Neural cell (in vitro differentiated cells): Measurements from ENCODE around the gene AHSG. TPM values are rescaled to one million over a fixed set of nuclear protein-coding genes. Genes with fewer than 3 reads are reported as not detected.

Experiments
- H2AFZ ChIP-seq: fragments of 200-600, 300-800 bp; sonication (generic), shearing (Covaris generic); 2 replicates; pipeline ENCODE4 v1.6.0; 2014; ENCODE audit warnings: low read depth, mild to moderate bottlenecking, antibody characterized with exemption, low read length, moderate library complexity
- H3F3A ChIP-seq: fragments of 200-600 bp; shearing (Covaris generic); 2 replicates; pipeline ENCODE4 v1.6.1; 2016; ENCODE audit warnings: mild to moderate bottlenecking, moderate library complexity, mixed read lengths, antibody characterized with exemption, low read length; ENCODE audit not compliant: insufficient read depth, poor library complexity, severe bottlenecking
- H3K27ac ChIP-seq: fragments of 200-600, 300-800 bp; sonication (generic), shearing (Covaris generic); 2 replicates; pipeline ENCODE4 v1.5.1; 2014; ENCODE audit warnings: mild to moderate bottlenecking, low read length, moderate library complexity
- H3K27me3 ChIP-seq: fragments of 300-800, 200-600 bp; sonication (generic), shearing (Covaris generic); 2 replicates; pipeline ENCODE4 v1.6.0; 2014; ENCODE audit warnings: mild to moderate bottlenecking, low read depth, low read length, moderate library complexity; ENCODE audit not compliant: insufficient read depth
- H3K36me3 ChIP-seq: fragments of 300-800, 200-600 bp; sonication (generic), shearing (Covaris generic); 2 replicates; pipeline ENCODE4 v1.5.1; 2014; ENCODE audit warnings: mild to moderate bottlenecking, antibody characterized with exemption, low read length, moderate library complexity; ENCODE audit not compliant: insufficient read depth
- H3K4me2 ChIP-seq: fragments of 300-800, 200-600 bp; sonication (generic), shearing (Covaris generic); 2 replicates; pipeline ENCODE4 v1.6.0; 2014; ENCODE audit warnings: mild to moderate bottlenecking, low read length
- H3K4me3 ChIP-seq: fragments of 300-800, 200-600 bp; sonication (generic), shearing (Covaris generic); 2 replicates; pipeline ENCODE4 v1.5.1; 2014; ENCODE audit warnings: mild to moderate bottlenecking, low read length, moderate library complexity
- H3K79me2 ChIP-seq: fragments of 200-600 bp; shearing (Covaris generic); replicated peaks from 2 replicates; pipeline ENCODE4 v1.6.0; 2014; ENCODE audit warnings: mild to moderate bottlenecking, low read length, moderate library complexity; ENCODE audit not compliant: insufficient read depth
- H3K9ac ChIP-seq: fragments of 300-800, 200-600 bp; sonication (generic), shearing (Covaris generic); 2 replicates; pipeline ENCODE4 v1.6.1; 2016; ENCODE audit warnings: mild to moderate bottlenecking, low read length, mixed read lengths
- H3K9me2 ChIP-seq: fragments of 200-600 bp; shearing (Covaris generic); 2 replicates; pipeline ENCODE4 v1.6.1; 2016; ENCODE audit warnings: mild to moderate bottlenecking, low read length, mixed read lengths; ENCODE audit not compliant: insufficient read depth
- H3K9me3 ChIP-seq: fragments of 200-600, 300-800 bp; sonication (generic), shearing (Covaris generic); 2 replicates; pipeline ENCODE4 v1.6.1; 2016; ENCODE audit warnings: mild to moderate bottlenecking, mixed run types, low read length, moderate library complexity, mixed read lengths
- H4K20me1 ChIP-seq: fragments of 200-600 bp; shearing (Covaris generic); 2 replicates; pipeline ENCODE4 v1.6.1; 2016; ENCODE audit warnings: mild to moderate bottlenecking, mixed run types; ENCODE audit not compliant: insufficient read depth
- EP300 ChIP-seq: fragments of 450-650 bp; conservative IDR thresholded peaks from 2 replicates; pipeline ENCODE4 v1.6.1; 2014; ENCODE audit warnings: antibody characterized with exemption, mild to moderate bottlenecking, moderate library complexity; ENCODE audit not compliant: poor library complexity, severe bottlenecking
- EZH2 ChIP-seq: fragments of 200-600, 300-800 bp; shearing (Covaris generic), sonication (generic); IDR thresholded peaks from 2 replicates; pipeline ENCODE4 v1.6.1; 2014; ENCODE audit warnings: antibody characterized with exemption, low read length, borderline replicate concordance, mild to moderate bottlenecking; ENCODE audit not compliant: insufficient read depth, poor library complexity, severe bottlenecking
- MXI1 ChIP-seq: fragments of 450-650 bp; conservative IDR thresholded peaks from 2 replicates; pipeline ENCODE4 v1.6.1; 2014; ENCODE audit warnings: antibody characterized with exemption, mild to moderate bottlenecking; ENCODE audit not compliant: poor library complexity, severe bottlenecking
- POLR2AphosphoS5 ChIP-seq: IDR thresholded peaks from 2 replicates; pipeline ENCODE4 v1.6.1; 2012
- RAD21 ChIP-seq: fragments of 450-650 bp; conservative IDR thresholded peaks from 2 replicates; pipeline ENCODE4 v1.6.1; 2014; ENCODE audit warnings: antibody characterized with exemption, mild to moderate bottlenecking, moderate library complexity
- REST ChIP-seq: IDR thresholded peaks from 2 replicates; pipeline ENCODE4 v1.6.1; 2012; ENCODE audit warnings: borderline replicate concordance
- SMC3 ChIP-seq: fragments of 450-650 bp; conservative IDR thresholded peaks from 2 replicates; pipeline ENCODE4 v1.6.1; 2014; ENCODE audit warnings: antibody characterized with exemption, mild to moderate bottlenecking, moderate library complexity; ENCODE audit not compliant: poor library complexity
- TAF1 ChIP-seq: IDR thresholded peaks from 2 replicates; pipeline ENCODE4 v1.6.1; 2012; ENCODE audit warnings: low read depth
- polyA plus RNA-seq: library from polyadenylated mRNA; depleted of rRNA; stranded (reverse); fragments of >200 nt; gene quantifications from 2 replicates; pipeline ENCODE4 v1.2.3, GENCODE V29; 2014
- TF ChIP-seq, protein P1 (sequence below): fragments of 450-650 bp; IDR thresholded peaks from 2 replicates; pipeline ENCODE4 v1.5.1; 2014; ENCODE audit warnings: antibody characterized with exemption, mild to moderate bottlenecking, moderate library complexity; ENCODE audit not compliant: poor library complexity, severe bottlenecking

The AHSG gene
- polyA plus RNA-seq, 1 donor from 2014 or later, result 0.40 TPM

DNA sequence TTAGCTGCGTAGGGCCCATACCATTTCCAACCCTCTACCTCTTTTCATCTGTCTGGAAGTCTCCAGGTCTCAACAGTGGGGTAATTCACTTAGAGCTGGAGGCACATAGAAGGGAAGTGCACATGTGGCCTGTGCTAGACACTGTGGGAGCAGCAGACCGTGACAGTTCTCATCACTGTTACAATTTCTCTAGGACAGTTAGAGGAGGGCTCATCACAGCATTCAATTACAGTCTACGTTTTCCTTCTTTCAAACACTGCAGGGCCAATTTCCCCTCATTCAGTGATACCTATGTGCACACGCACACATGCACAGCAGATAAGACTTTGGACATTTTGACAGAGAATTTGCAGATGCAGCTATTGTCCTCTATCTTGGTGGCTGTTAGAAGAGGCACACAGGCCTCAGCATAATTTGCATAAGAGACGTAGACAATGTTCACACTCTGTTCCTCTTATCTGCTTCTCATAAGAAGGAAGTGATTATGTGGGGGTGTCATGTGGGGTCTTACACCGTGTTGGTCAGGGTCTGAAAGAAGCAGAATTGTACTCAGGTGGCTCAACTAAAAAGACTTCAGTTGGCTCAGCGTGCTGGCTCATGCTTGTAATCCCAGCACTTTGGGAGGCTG is 40.3 kb downstream of the AHSG start:
- H3K4me2 ChIP-seq, result no peak overlapping the region
- H3F3A ChIP-seq, result no peaks in the 10 kb centered on the region
- no peaks in the 10 kb centered on the region for H3K27me3 ChIP-seq
- H3K9me3 ChIP-seq, result no peaks in the 10 kb centered on the region
- H3K9me2 ChIP-seq, result no peaks in the 10 kb centered on the region
- no peak overlapping the region for H3K9ac ChIP-seq
- H4K20me1 ChIP-seq, result no peaks in the 10 kb centered on the region
- no peaks in the 10 kb centered on the region for H3K79me2 ChIP-seq
- no peak overlapping the region for H2AFZ ChIP-seq
- TF ChIP-seq EP300 (peak; percentile 52), POLR2AphosphoS5 (peak; percentile 67), RAD21 (no peak), SMC3 (no peak), TAF1 (no peak), EZH2 (no peak), REST (no peak), MXI1 (no peak)
- TF ChIP-seq, protein P1, sequence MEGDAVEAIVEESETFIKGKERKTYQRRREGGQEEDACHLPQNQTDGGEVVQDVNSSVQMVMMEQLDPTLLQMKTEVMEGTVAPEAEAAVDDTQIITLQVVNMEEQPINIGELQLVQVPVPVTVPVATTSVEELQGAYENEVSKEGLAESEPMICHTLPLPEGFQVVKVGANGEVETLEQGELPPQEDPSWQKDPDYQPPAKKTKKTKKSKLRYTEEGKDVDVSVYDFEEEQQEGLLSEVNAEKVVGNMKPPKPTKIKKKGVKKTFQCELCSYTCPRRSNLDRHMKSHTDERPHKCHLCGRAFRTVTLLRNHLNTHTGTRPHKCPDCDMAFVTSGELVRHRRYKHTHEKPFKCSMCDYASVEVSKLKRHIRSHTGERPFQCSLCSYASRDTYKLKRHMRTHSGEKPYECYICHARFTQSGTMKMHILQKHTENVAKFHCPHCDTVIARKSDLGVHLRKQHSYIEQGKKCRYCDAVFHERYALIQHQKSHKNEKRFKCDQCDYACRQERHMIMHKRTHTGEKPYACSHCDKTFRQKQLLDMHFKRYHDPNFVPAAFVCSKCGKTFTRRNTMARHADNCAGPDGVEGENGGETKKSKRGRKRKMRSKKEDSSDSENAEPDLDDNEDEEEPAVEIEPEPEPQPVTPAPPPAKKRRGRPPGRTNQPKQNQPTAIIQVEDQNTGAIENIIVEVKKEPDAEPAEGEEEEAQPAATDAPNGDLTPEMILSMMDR, result no peak
- no peak overlapping the region for H3K4me3 ChIP-seq
- no peaks in the 10 kb centered on the region for H3K36me3 ChIP-seq
- H3K27ac ChIP-seq, result peak overlapping the region; percentile 49

DNA sequence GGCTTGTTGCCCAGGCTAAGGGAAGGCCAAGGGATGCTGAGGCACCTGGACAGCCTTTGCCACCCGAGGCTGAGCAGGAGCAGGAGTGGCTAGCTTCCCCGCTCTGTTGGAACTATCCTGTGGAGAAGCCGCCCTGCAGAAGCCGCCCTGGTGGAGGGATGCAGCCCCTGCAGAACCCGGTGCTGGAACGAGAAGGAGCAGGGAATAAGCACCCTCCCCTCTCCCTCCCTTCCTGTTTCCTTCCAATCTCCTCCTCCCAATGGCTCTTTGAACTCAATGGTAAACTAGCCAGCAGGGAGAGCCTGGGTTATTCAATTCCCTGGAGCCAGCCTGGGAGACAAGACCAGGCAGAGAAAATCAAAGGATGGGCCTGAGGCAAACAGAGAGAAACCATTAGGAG is 41.1 kb downstream of the AHSG start:
- Histone ChIP-seq H3K79me2 (no peaks in the 10 kb centered on the region), H3K9me2 (no peaks in the 10 kb centered on the region), H3K9me3 (no peaks in the 10 kb centered on the region), H3K27ac (peak overlapping the region; percentile 49), H3F3A (no peaks in the 10 kb centered on the region), H3K4me2 (no peak overlapping the region), H4K20me1 (no peaks in the 10 kb centered on the region), H3K27me3 (no peaks in the 10 kb centered on the region), H2AFZ (no peak overlapping the region), H3K4me3 (no peak overlapping the region), H3K36me3 (no peaks in the 10 kb centered on the region), H3K9ac (no peak overlapping the region)
- no peak for TF ChIP-seq REST
- TF ChIP-seq TAF1, result no peak
- TF ChIP-seq RAD21, result no peak
- TF ChIP-seq SMC3, result no peak
- TF ChIP-seq POLR2AphosphoS5, result no peak
- TF ChIP-seq, protein P1, result no peak
- TF ChIP-seq MXI1, result no peak
- no peak for TF ChIP-seq EP300
- no peak for TF ChIP-seq EZH2
